ENCODE results near the gene LMTK2. TPM values are rescaled to one million over a fixed set of nuclear protein-coding genes. Genes with fewer than 3 reads are reported as not detected.

The LMTK2 gene
- total RNA-seq, 2 experiments from 2014 or later: 30.3 to 31.7 TPM

DNA sequence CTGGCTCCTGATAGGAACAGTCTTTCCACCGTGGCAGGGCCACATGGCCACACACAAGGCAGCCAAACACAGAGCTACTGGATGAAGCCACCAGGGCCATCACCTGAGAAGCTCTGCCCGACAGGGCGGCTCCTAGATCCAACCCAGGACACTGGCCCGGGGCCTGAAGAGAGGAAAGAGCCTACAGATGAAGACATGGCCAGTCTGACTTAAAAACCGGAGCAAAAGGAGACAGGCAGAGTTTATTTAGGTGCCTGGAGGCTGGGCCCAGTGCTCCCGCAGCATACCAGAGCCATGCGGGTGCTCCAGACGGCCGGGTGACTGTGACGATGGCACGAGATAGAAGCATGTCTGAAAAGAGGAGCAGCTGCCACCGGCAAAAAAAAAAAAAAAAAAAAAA lies 141.5 kb downstream of the LMTK2 start:
- H3K4me3 ChIP-seq (ENCODE audit: low read length): no peak overlapping the region
- intact Hi-C loops (cut with DNase I, micrococcal nuclease): no loop called here
- Mint-ChIP-seq H3K4me1 (ENCODE audit: low read depth) (peaks cover 54% of the 10 kb centered on the region), H3K27ac (peak overlapping the region; percentile 98), H3K9me3 (no peaks in the 10 kb centered on the region), H3K4me3 (peak overlapping the region; percentile 49), H3K36me3 (ENCODE audit: low read depth) (peaks cover 68% of the 10 kb centered on the region), H3K27me3 (no peaks in the 10 kb centered on the region)
- peaks cover 42% of the 10 kb centered on the region for H3K36me3 ChIP-seq (ENCODE audit: insufficient read depth, low read length)
- H3K4me1 ChIP-seq (ENCODE audit: insufficient read depth, low read length): peaks cover 75% of the 10 kb centered on the region
- POLR2A ChIA-PET: interaction anchor here (0.6 kb wide), 1 partner anchor 265 kb away, joined by 4 read pairs; no protein-coding TSS in a partner anchor
- ATAC-seq (ENCODE audit: poor library complexity) (no peak), DNase-seq (no peak)
- CTCF ChIA-PET: no interaction called here
- no peaks in the 10 kb centered on the region for H3K27me3 ChIP-seq (ENCODE audit: control insufficient read depth in 1 of 2, insufficient read depth in 2 of 2, low read length in 2 of 2)
- TF ChIP-seq, protein P1, sequence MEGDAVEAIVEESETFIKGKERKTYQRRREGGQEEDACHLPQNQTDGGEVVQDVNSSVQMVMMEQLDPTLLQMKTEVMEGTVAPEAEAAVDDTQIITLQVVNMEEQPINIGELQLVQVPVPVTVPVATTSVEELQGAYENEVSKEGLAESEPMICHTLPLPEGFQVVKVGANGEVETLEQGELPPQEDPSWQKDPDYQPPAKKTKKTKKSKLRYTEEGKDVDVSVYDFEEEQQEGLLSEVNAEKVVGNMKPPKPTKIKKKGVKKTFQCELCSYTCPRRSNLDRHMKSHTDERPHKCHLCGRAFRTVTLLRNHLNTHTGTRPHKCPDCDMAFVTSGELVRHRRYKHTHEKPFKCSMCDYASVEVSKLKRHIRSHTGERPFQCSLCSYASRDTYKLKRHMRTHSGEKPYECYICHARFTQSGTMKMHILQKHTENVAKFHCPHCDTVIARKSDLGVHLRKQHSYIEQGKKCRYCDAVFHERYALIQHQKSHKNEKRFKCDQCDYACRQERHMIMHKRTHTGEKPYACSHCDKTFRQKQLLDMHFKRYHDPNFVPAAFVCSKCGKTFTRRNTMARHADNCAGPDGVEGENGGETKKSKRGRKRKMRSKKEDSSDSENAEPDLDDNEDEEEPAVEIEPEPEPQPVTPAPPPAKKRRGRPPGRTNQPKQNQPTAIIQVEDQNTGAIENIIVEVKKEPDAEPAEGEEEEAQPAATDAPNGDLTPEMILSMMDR (IDR thresholded peaks at IDR 0.05): no peak
- H3K9me3 ChIP-seq (ENCODE audit: control insufficient read depth in 1 of 2, insufficient read depth in 1 of 2, low read length in 2 of 2): no peaks in the 10 kb centered on the region
- peak overlapping the region; percentile 85 to 93 for H3K27ac ChIP-seq (ENCODE audit: low read depth in 1 of 2, low read length in 2 of 2)

DNA sequence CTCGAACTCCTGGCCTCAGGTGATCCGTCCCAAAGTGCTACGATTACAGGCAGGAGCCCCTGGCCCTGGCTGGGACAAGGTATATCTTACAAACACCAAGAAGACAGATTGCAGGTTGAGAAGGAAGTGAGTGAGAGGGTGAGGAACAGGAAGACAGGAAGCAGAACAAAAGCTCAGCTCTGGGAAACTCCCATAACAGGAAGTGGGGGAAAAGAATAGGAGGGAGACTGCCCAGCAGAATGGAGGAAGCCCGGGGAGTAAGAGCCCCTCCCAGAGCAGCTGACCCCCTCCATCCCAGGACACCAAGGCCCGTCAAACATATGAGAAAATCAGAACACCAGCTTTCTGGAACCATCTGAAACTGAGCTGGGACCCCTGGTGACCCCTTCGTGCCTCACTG lies 142.4 kb downstream of the LMTK2 start:
- CTCF ChIA-PET: interaction anchor here (0.6 kb wide), 1 partner anchor 32 kb away, joined by 3 read pairs; no protein-coding TSS in a partner anchor
- TF ChIP-seq, protein P1 (IDR thresholded peaks at IDR 0.05): no peak

GRCh38 chr7:98250789-98251188 lies 144.1 kb downstream of the LMTK2 start:
- Mint-ChIP-seq H3K4me3 (peak overlapping the region; percentile 94), H3K36me3 (ENCODE audit: low read depth) (peaks cover 60% of the 10 kb centered on the region), H3K27me3 (no peaks in the 10 kb centered on the region), H3K4me1 (ENCODE audit: low read depth) (peaks cover 63% of the 10 kb centered on the region), H3K9me3 (no peaks in the 10 kb centered on the region), H3K27ac (peak overlapping the region; percentile 98)
- peak overlapping the region; percentile 90 for H3K4me3 ChIP-seq (ENCODE audit: low read length)
- H3K27ac ChIP-seq (ENCODE audit: low read depth in 1 of 2, low read length in 2 of 2): peak overlapping the region; percentile 85 to 93
- peak; percentile 17 to 81 (median 43) for DNase-seq
- peaks cover 71% of the 10 kb centered on the region for H3K4me1 ChIP-seq (ENCODE audit: insufficient read depth, low read length)
- ChIA-PET POLR2A (interaction anchor here (0.6 to 5.0 kb wide), 21 partner anchors 11 to 1308 kb away, joined by 3 to 65 read pairs (median 4); partner anchors contain the start of genes BAIAP2L1, BHLHA15, BRI3 and SDHAF3), CTCF (no interaction called here)
- peak; percentile 39 for ATAC-seq (ENCODE audit: poor library complexity)
- H3K27me3 ChIP-seq (ENCODE audit: control insufficient read depth in 1 of 2, insufficient read depth in 2 of 2, low read length in 2 of 2): no peaks in the 10 kb centered on the region
- H3K9me3 ChIP-seq (ENCODE audit: control insufficient read depth in 1 of 2, insufficient read depth in 1 of 2, low read length in 2 of 2): no peaks in the 10 kb centered on the region
- TF ChIP-seq, protein P1 (IDR thresholded peaks at IDR 0.05): no peak
- intact Hi-C loops (cut with DNase I, micrococcal nuclease): loop anchor here (1.0 to 10.0 kb wide), 8 partner anchors 30 to 1136 kb away; partner anchors contain the start of genes BHLHA15 (in 1 of the 2), BRI3 (in 1 of the 2), LMTK2 (in 1 of the 2) and SDHAF3 (in 1 of the 2)
- H3K36me3 ChIP-seq (ENCODE audit: insufficient read depth, low read length): peaks cover 16% of the 10 kb centered on the region

More for the DNA sequence above, 142.4 kb downstream of the LMTK2 start:
- Mint-ChIP-seq H3K4me1 (ENCODE audit: low read depth) (peaks cover 58% of the 10 kb centered on the region), H3K4me3 (peak overlapping the region; percentile 84), H3K9me3 (no peaks in the 10 kb centered on the region), H3K27me3 (no peaks in the 10 kb centered on the region), H3K36me3 (ENCODE audit: low read depth) (peaks cover 65% of the 10 kb centered on the region), H3K27ac (peak overlapping the region; percentile 98)
- Histone ChIP-seq H3K27ac (ENCODE audit: low read depth in 1 of 2, low read length in 2 of 2) (peak overlapping the region; percentile 85 to 93), H3K36me3 (ENCODE audit: insufficient read depth, low read length) (peaks cover 33% of the 10 kb centered on the region), H3K4me3 (ENCODE audit: low read length) (no peak overlapping the region), H3K27me3 (ENCODE audit: control insufficient read depth in 1 of 2, insufficient read depth in 2 of 2, low read length in 2 of 2) (no peaks in the 10 kb centered on the region), H3K4me1 (ENCODE audit: insufficient read depth, low read length) (peaks cover 77% of the 10 kb centered on the region), H3K9me3 (ENCODE audit: control insufficient read depth in 1 of 2, insufficient read depth in 1 of 2, low read length in 2 of 2) (no peaks in the 10 kb centered on the region)
- intact Hi-C loops (cut with DNase I, micrococcal nuclease): no loop called here
- peak in 4 of 14 experiments; percentile 12 to 47 (median 36) for DNase-seq
- POLR2A ChIA-PET: interaction anchor here (2.7 to 5.0 kb wide), 3 partner anchors 32 to 1310 kb away, joined by 6 to 65 read pairs (median 62); partner anchors contain the start of genes BRI3 and ZNF655
- no peak for ATAC-seq (ENCODE audit: poor library complexity)

Measured in CD4-positive, alpha-beta T cell (primary cell).